MM.1S (cell line): Measurements from ENCODE around the gene FBXO3.

Source experiments
- DNase-seq: peaks from one replicate; pipeline ENCODE4 v3.0.0-alpha.2; 2015
- H2AFZ ChIP-seq: fragments of 300-600 bp; sonication (generic); 2 replicates; pipeline ENCODE4 v1.6.0; 2016; ENCODE audit warnings: antibody characterized with exemption, low read length
- H3F3A ChIP-seq: fragments of 300-600 bp; sonication (generic); 2 replicates; pipeline ENCODE4 v1.6.1; 2016; ENCODE audit warnings: mild to moderate bottlenecking, antibody characterized with exemption, low read length, moderate library complexity, mixed read lengths; ENCODE audit not compliant: insufficient read depth
- H3K27ac ChIP-seq: fragments of 300-600 bp; sonication (generic); 2 replicates; pipeline ENCODE4 v1.5.1; 2016; ENCODE audit warnings: mild to moderate bottlenecking, low read length
- H3K27me3 ChIP-seq: fragments of 300-600 bp; sonication (generic); replicated peaks from 2 replicates; pipeline ENCODE4 v1.6.0; 2016; ENCODE audit warnings: low read length; ENCODE audit not compliant: insufficient read depth
- H3K36me3 ChIP-seq: fragments of 300-600 bp; sonication (generic); replicated peaks from 2 replicates; pipeline ENCODE4 v1.6.1; 2016; ENCODE audit warnings: mild to moderate bottlenecking, low read length, mixed read lengths; ENCODE audit not compliant: insufficient read depth
- H3K4me1 ChIP-seq: fragments of 300-600 bp; sonication (generic); 2 replicates; pipeline ENCODE4 v1.6.1; 2016; ENCODE audit warnings: low read length, mixed read lengths
- H3K4me2 ChIP-seq: fragments of 300-600 bp; sonication (generic); 2 replicates; pipeline ENCODE4 v1.6.0; 2016; ENCODE audit warnings: low read depth, low read length
- H3K4me3 ChIP-seq: fragments of 300-600 bp; sonication (generic); 2 replicates; pipeline ENCODE4 v1.5.1; 2016; ENCODE audit warnings: low read length, mixed read lengths
- H3K79me2 ChIP-seq: fragments of 300-600 bp; sonication (generic); 2 replicates; pipeline ENCODE4 v1.6.1; 2016; ENCODE audit warnings: mixed run types, low read length, mixed read lengths
- H3K9ac ChIP-seq: fragments of 300-600 bp; sonication (generic); 2 replicates; pipeline ENCODE4 v1.6.1; 2016; ENCODE audit warnings: low read length, mixed read lengths
- H3K9me2 ChIP-seq: fragments of 300-600 bp; sonication (generic); replicated peaks from 2 replicates; pipeline ENCODE4 v1.6.1; 2016; ENCODE audit warnings: mild to moderate bottlenecking, low read length, mixed read lengths; ENCODE audit not compliant: insufficient read depth
- H3K9me3 ChIP-seq: fragments of 300-600 bp; sonication (generic); replicated peaks from 2 replicates; pipeline ENCODE4 v1.6.1; 2016; ENCODE audit warnings: mild to moderate bottlenecking, low read length, mixed read lengths; ENCODE audit not compliant: insufficient read depth
- H4K20me1 ChIP-seq: fragments of 300-600 bp; sonication (generic); 2 replicates; pipeline ENCODE4 v1.6.1; 2016; ENCODE audit warnings: mild to moderate bottlenecking, low read length, moderate library complexity, mixed read lengths; ENCODE audit not compliant: insufficient read depth
- EZH2 ChIP-seq: fragments of 300-600 bp; sonication (generic); optimal IDR thresholded peaks from 2 replicates; pipeline ENCODE3; 2017; ENCODE audit warnings: low read depth, mild to moderate bottlenecking, antibody characterized with exemption, low read length, mixed read lengths
- EZH2phosphoT487 ChIP-seq: fragments of 300-600 bp; sonication (generic); IDR thresholded peaks from 2 replicates; pipeline ENCODE4 v1.6.1; 2018; ENCODE audit warnings: antibody characterized with exemption, low read length
- TF ChIP-seq, protein P1 (sequence below): fragments of 300-600 bp; sonication (generic); IDR thresholded peaks from 2 replicates; pipeline ENCODE4 v1.5.1; 2016; ENCODE audit warnings: antibody characterized with exemption, low read length, mixed read lengths

Gene FBXO3

DNA sequence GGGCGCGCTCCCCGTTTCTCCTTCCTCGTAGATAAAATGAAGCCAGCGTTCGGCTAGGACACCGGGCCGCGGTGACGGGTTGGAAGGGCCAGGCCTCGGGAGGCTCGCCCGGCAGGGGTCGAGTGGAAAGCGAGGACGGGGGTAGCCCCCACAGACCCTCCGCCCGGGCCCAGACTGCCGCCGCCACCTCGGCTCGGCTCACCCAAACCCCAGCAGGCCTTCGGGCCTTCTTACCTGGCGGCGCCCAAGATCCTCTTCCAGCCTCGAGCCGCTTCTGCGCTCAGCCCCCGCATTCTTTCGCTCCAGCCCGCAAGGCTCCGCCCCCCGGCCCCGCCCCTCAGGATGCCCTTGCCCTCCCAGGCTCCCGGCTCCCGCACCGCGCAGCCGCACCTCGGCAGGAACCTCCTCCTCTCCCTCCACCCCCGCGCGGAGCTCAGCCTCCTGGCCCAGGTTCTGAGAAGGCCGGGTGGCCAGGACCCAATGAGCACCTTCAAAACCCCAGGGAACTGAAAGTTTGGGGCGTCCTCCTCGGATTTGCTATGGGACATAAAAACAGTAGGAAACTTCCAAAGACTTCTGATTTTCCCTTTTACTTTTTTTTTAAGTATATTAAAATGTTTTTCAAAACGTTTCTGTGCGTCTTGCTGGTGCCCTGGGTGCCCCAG lies 38.0 kb downstream of the FBXO3 start, which contains the start of gene CD59:
TSS of gene CD59 (minus strand) at position 276 of the 665 bp plus-strand sequence. CDS start 13,978 bp downstream, outside the sequence.
- peak; percentile 96 for DNase-seq
- Histone ChIP-seq H3K9ac (peak within 1 kb of the TSS; percentile 95), H4K20me1 (peaks cover 15% of the 10 kb centered on the region), H3K4me2 (peak within 1 kb of the TSS; percentile 92), H2AFZ (peak within 1 kb of the TSS; percentile 73), H3K9me3 (no peaks in the 10 kb centered on the region), H3K27ac (peak within 1 kb of the TSS; percentile 94), H3F3A (peaks cover 22% of the 10 kb centered on the region), H3K4me1 (peaks cover 23% of the 10 kb centered on the region), H3K9me2 (no peaks in the 10 kb centered on the region), H3K36me3 (peaks cover 12% of the 10 kb centered on the region; the same call in 1 of the 2 replicates), H3K4me3 (peak within 1 kb of the TSS; percentile 80), H3K79me2 (peaks cover 41% of the 10 kb centered on the region), H3K27me3 (no peaks in the 10 kb centered on the region)
- TF ChIP-seq, protein P1, sequence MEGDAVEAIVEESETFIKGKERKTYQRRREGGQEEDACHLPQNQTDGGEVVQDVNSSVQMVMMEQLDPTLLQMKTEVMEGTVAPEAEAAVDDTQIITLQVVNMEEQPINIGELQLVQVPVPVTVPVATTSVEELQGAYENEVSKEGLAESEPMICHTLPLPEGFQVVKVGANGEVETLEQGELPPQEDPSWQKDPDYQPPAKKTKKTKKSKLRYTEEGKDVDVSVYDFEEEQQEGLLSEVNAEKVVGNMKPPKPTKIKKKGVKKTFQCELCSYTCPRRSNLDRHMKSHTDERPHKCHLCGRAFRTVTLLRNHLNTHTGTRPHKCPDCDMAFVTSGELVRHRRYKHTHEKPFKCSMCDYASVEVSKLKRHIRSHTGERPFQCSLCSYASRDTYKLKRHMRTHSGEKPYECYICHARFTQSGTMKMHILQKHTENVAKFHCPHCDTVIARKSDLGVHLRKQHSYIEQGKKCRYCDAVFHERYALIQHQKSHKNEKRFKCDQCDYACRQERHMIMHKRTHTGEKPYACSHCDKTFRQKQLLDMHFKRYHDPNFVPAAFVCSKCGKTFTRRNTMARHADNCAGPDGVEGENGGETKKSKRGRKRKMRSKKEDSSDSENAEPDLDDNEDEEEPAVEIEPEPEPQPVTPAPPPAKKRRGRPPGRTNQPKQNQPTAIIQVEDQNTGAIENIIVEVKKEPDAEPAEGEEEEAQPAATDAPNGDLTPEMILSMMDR, result no peak
- TF ChIP-seq EZH2phosphoT487 (no peak), EZH2 (no peak)

DNA sequence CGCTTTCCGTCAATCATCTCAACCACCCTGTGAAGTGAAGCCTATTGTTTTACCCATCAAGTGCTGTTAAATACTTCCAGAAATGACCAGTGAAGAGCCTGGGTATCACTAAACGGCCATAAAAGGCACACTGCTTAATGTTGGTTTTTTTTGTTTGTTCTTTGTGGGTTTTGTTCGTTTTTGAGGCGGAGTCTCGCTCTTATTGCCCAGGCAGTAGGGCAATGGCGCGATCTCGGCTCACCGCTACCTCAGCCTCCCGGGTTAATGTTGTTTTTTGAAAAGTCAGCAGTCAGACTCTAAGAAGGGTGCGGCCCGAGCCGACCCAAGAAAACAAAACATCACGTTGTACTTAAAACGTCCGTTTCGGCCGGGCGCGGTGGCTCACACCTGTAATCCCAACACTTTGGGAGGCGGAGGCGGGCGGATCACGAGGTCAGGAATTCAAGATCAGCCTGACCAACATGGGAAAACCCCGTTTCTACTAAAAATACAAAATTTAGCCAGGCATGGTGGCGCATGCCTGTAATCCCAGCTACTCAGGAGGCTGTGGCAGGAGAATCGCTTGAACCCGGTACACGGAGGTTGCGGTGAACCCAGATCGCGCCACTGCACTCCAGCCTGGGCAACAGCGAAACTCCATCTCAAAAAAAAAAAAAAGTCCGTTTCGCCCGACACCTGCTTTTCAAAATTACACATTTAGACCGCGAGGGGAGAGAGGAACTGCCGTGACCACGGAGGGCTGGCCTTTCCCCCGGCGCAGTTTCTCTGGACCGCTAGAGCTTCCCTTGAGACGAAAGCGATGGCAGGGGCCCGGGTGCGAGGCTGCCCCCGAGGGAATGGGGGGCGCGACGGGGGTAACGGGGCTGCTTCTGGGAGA lies 38.8 kb downstream of the FBXO3 start:
- peaks cover 21% of the 10 kb centered on the region for H4K20me1 ChIP-seq
- H3K36me3 ChIP-seq, result peaks cover 19% of the 10 kb centered on the region; the same call in 1 of the 2 replicates
- TF ChIP-seq EZH2 (no peak), EZH2phosphoT487 (no peak)
- TF ChIP-seq, protein P1, result no peak
- DNase-seq, result peak; percentile 85
- peak overlapping the region; percentile 94 for H3K27ac ChIP-seq
- peaks cover 49% of the 10 kb centered on the region for H3K79me2 ChIP-seq
- peaks cover 23% of the 10 kb centered on the region for H3K4me1 ChIP-seq
- no peaks in the 10 kb centered on the region for H3K27me3 ChIP-seq
- H3K9ac ChIP-seq, result peak overlapping the region; percentile 95
- peak overlapping the region; percentile 80 for H3K4me3 ChIP-seq
- H3K9me2 ChIP-seq, result no peaks in the 10 kb centered on the region
- no peaks in the 10 kb centered on the region for H3K9me3 ChIP-seq
- peak overlapping the region; percentile 92 for H3K4me2 ChIP-seq
- H3F3A ChIP-seq, result peaks cover 22% of the 10 kb centered on the region
- H2AFZ ChIP-seq, result peak overlapping the region; percentile 73

DNA sequence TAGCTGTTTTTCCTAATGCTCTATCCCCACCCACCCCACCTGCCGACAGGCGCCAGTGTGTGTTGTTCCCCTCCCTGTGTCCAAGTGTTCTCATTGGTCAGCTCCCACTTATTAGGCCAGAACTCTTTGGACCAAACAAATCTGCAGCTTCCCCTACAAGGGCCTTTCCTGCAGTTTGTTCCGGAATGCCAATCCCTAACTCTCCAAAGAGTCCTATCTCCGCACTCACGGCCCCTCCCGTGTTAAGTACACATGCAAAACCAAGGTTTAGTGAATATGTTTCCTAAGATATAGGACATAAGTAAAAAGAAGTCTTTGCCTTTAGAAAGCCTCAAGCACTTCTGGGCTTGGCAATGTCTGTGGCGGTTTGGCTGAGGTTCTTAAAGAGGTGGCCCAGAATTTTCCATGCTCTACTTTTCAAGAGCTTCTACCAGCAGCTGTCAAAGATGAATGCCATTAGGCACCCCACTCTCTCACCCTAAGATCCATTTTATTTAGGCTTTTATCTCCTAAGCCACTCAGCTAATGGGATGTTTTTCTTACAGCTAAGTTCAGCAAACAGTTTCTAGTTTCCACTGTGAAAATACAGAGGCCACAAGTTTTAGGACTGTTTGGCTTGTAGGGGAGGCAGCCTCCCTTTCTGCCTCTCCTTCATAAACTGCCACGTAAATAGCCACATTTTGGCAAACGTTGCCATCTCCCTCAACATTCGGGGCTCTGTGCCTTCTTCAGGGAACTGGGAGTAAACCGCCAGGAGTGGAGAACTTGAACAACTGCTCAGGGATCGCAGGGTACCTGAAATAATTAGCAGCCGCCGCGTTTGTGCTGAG lies 39.7 kb downstream of the FBXO3 start:
- Histone ChIP-seq H3K4me1 (peaks cover 25% of the 10 kb centered on the region), H3K27ac (peak overlapping the region; percentile 94), H3K4me3 (peak overlapping the region; percentile 80), H3K9ac (peak overlapping the region; percentile 95), H3K4me2 (peak overlapping the region; percentile 92), H3K36me3 (peaks cover 20% of the 10 kb centered on the region; the same call in 1 of the 2 replicates), H3K27me3 (no peaks in the 10 kb centered on the region), H2AFZ (peak overlapping the region; percentile 5; the same call in 1 of the 2 replicates), H3F3A (peaks cover 22% of the 10 kb centered on the region), H4K20me1 (peaks cover 23% of the 10 kb centered on the region), H3K9me3 (no peaks in the 10 kb centered on the region), H3K79me2 (peaks cover 58% of the 10 kb centered on the region), H3K9me2 (no peaks in the 10 kb centered on the region)
- DNase-seq, result peak; percentile 19
- TF ChIP-seq EZH2, result no peak
- TF ChIP-seq, protein P1, result no peak
- TF ChIP-seq EZH2phosphoT487, result no peak
